HG02884 (cell line): ENCODE results near the gene MGAT5B.

Experiments used
- ATAC-seq: cut with Tn5 transposase; IDR thresholded peaks from one replicate; pipeline ENCODE4 v1.9.1; 2021; ENCODE audit warnings: mild to moderate bottlenecking, moderate library complexity; ENCODE audit not compliant: unreplicated experiment

The MGAT5B gene

GRCh38 chr17:76946772-76947135, 78.5 kb downstream of the MGAT5B start:
- ATAC-seq, result no peak

GRCh38 chr17:76947309-76947708, 79.1 kb downstream of the MGAT5B start:
- ATAC-seq, result no peak

- no peak for ATAC-seq
These were observed 79.6 kb downstream of the MGAT5B start for GRCh38 chr17:76947771-76948170.

GRCh38 chr17:76948301-76948700, 80.1 kb downstream of the MGAT5B start:
- ATAC-seq, result no peak

- ATAC-seq, result no peak
These were observed 80.6 kb downstream of the MGAT5B start for GRCh38 chr17:76948726-76949342.

- ATAC-seq, result no peak
These were observed 81.9 kb downstream of the MGAT5B start for GRCh38 chr17:76949913-76950695.

GRCh38 chr17:76951375-76951905, 83.2 kb downstream of the MGAT5B start:
- no peak for ATAC-seq

- no peak for ATAC-seq
These were observed 84.2 kb downstream of the MGAT5B start for GRCh38 chr17:76952402-76952801.

GRCh38 chr17:76953066-76953465, 84.9 kb downstream of the MGAT5B start:
- no peak for ATAC-seq

- no peak for ATAC-seq
These were observed 85.7 kb downstream of the MGAT5B start for GRCh38 chr17:76953946-76954345.

GRCh38 chr17:76955191-76955590, 87.0 kb downstream of the MGAT5B start:
- no peak for ATAC-seq

- ATAC-seq, result no peak
These were observed 88.8 kb downstream of the MGAT5B start for GRCh38 chr17:76956846-76957540.

GRCh38 chr17:76957678-76958464, 89.7 kb downstream of the MGAT5B start:
- ATAC-seq, result no peak

GRCh38 chr17:76958974-76959373, 90.8 kb downstream of the MGAT5B start:
- ATAC-seq, result no peak

GRCh38 chr17:76961869-76962268, 93.7 kb downstream of the MGAT5B start:
- ATAC-seq, result no peak

- ATAC-seq, result no peak
These were observed 94.7 kb downstream of the MGAT5B start for GRCh38 chr17:76962858-76963257.

GRCh38 chr17:76966016-76966415, 97.8 kb downstream of the MGAT5B start:
- no peak for ATAC-seq

- no peak for ATAC-seq
These were observed 98.4 kb downstream of the MGAT5B start for GRCh38 chr17:76966486-76967181.

- no peak for ATAC-seq
These were observed 99.6 kb downstream of the MGAT5B start for GRCh38 chr17:76967762-76968161.
